ENCODE measurements around the gene SIX3.

DNA sequence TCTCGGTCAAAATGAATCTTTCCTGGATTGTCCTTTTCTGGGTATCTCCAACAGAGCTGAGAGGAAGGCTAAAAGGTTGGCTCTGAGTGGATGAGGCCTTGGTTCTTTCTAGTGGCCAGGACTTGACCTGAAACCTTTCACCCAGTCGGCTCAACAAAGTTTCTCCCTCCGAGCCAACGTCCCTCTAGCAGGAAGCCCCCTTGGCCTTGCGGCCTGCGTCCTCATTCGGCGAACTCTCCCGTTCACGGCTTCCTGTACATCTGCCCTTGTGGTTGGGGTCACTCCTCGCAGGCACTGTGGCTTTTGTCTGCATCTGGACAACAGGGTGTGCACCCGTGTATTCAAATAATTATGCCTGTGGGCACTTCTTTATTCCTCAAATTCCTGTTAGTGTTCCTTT is 9.4 kb upstream of the SIX3 start:
- TF ChIP-seq, protein P1, sequence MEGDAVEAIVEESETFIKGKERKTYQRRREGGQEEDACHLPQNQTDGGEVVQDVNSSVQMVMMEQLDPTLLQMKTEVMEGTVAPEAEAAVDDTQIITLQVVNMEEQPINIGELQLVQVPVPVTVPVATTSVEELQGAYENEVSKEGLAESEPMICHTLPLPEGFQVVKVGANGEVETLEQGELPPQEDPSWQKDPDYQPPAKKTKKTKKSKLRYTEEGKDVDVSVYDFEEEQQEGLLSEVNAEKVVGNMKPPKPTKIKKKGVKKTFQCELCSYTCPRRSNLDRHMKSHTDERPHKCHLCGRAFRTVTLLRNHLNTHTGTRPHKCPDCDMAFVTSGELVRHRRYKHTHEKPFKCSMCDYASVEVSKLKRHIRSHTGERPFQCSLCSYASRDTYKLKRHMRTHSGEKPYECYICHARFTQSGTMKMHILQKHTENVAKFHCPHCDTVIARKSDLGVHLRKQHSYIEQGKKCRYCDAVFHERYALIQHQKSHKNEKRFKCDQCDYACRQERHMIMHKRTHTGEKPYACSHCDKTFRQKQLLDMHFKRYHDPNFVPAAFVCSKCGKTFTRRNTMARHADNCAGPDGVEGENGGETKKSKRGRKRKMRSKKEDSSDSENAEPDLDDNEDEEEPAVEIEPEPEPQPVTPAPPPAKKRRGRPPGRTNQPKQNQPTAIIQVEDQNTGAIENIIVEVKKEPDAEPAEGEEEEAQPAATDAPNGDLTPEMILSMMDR (IDR thresholded peaks at IDR 0.05): no peak
- no peak for TF ChIP-seq POLR2A (IDR thresholded peaks at IDR 0.05)

Measured in body of pancreas (tissue), 4 donors.